Mononuclear cell (primary cell): ENCODE results near the gene SENP1. TPM values are rescaled to one million over a fixed set of nuclear protein-coding genes. Genes with fewer than 3 reads are reported as not detected.

Source experiments
- H3K27me3 ChIP-seq: 2 replicates; pipeline ENCODE4 v1.6.0; 2011; ENCODE audit warnings: low read length, control low read depth; ENCODE audit not compliant: insufficient read depth
- H3K4me1 ChIP-seq: 2 replicates; pipeline ENCODE4 v1.5.1; 2011; ENCODE audit warnings: mild to moderate bottlenecking, low read length, control low read depth; ENCODE audit not compliant: insufficient read depth
- H3K4me3 ChIP-seq: 2 replicates; pipeline ENCODE4 v1.5.1; 2011; ENCODE audit warnings: mild to moderate bottlenecking, low read length, moderate library complexity
- H3K9me3 ChIP-seq: 2 replicates; pipeline ENCODE4 v1.5.1; 2011; ENCODE audit warnings: low read depth, mild to moderate bottlenecking, control low read depth, low read length
- total RNA-seq: library from RNA; depleted of rRNA; stranded (reverse); fragments of >200 nt; gene quantifications from one replicate; pipeline ENCODE4 v1.2.3, GENCODE V29; 2012

SENP1 gene
- total RNA-seq, 1 donor: 52.9 TPM

DNA sequence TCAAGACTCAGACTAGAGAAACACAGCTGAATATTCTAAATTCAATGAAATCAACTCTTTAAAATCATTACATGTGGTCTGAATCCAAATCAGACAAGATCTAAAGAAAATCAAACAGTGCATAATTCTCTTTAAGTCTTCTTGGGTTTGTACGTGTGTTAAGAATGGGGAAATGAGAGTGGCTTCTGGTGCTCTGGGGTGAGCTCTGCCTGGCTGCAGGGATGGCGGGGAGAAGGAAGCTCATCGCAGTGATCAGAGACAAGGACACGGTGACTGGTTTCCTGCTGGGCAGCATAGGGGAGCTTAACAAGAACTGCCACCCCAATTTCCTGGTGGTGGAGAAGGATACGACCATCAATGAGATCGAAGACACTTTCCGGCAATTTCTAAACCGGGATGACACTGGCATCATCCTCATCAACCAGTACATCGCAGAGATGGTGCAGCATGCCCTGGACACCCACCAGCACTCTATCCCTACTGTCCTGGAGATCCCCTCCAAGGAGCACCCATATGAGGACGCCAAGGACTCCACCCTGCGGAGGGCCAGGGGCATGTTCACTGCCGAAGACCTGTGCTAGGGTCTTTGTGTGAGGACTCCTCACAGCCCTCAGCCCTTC lies 20.9 kb downstream of the SENP1 start:
- no peaks in the 10 kb centered on the region for H3K4me1 ChIP-seq
- H3K9me3 ChIP-seq: no peaks in the 10 kb centered on the region
- no peak overlapping the region for H3K4me3 ChIP-seq
- no peaks in the 10 kb centered on the region for H3K27me3 ChIP-seq

DNA sequence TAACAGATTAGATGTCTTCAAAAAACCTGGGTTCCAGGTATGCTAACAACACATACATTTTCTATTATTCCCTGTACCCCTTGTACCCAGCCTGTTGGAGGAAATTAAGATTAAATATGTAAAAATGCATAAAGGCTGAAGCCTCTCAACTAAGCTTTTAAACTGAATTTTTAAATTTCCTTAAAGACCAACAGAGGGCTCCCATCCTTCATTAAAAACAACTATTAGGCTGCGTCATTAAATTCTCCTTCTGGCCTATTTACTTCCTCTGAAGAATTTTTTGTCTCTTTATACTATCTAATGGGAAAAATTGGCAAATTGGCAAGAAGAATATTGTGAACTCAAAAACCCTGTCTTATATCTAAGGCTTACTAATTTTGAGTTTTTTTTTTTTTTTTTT lies 21.8 kb downstream of the SENP1 start:
- no peaks in the 10 kb centered on the region for H3K9me3 ChIP-seq
- no peaks in the 10 kb centered on the region for H3K27me3 ChIP-seq
- no peak overlapping the region for H3K4me3 ChIP-seq
- H3K4me1 ChIP-seq: no peaks in the 10 kb centered on the region

DNA sequence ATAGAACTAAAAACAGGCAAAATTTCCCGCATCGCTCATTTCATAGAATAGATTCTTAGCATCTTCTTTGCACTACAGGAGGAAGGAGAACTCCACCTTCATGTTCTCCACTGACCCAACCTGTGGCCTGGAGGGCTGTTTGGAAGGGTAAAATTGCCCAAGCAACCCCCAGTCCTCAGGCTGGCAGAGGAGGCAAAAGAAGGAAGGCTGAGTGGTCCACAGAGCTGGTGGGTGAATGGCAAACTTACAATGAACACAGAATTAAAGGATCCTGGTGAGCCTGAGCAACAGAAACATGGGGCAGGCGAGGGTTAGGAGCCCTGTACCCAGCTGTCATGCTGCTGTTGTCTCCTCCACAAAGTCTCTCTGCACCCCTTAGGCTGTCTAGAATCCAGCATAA lies 25.1 kb downstream of the SENP1 start:
- Histone ChIP-seq H3K9me3 (no peaks in the 10 kb centered on the region), H3K4me3 (no peak overlapping the region), H3K27me3 (no peaks in the 10 kb centered on the region), H3K4me1 (peaks cover 3% of the 10 kb centered on the region)

DNA sequence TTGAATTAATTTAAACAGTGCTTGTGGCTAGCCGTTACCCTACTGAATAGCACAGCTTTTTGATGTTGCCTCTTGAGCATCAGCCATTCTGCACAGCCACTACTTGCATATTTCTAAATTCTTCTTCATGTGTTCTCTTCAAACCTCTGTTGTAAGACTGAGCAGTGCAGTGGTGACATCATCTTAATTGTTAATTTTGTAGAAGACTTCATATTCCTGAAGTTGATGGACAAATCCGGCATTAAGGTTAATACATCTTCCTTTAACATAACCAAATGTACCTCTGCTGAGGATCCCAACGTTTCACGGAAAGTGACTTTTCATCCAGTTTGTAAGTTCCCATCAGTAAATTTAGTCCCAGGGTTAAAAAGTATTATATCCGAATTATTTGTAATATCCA lies 25.6 kb downstream of the SENP1 start:
- H3K4me3 ChIP-seq: no peak overlapping the region

DNA sequence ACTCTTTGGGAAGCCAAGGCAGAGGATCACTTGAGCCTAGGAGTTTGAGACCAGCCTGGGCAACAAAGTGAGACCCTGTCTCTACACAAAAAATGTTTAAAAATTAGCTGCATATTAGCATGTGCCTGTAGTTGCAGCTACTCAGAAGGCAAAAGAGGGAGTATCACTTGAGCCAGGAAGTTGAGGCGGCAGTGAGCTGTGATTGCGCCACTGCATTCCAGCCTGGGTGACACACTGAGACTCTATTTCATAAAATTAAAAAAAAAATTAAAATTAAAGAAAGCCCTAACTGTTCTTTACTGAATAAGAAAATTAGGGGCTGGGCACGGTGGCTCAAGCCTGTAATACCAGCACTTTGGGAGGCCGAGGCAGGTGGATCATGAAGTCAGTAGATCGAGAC lies 27.0 kb downstream of the SENP1 start:
- Histone ChIP-seq H3K9me3 (no peaks in the 10 kb centered on the region), H3K27me3 (no peaks in the 10 kb centered on the region), H3K4me3 (no peak overlapping the region), H3K4me1 (peaks cover 3% of the 10 kb centered on the region)

More for the DNA sequence above, 25.6 kb downstream of the SENP1 start:
- no peaks in the 10 kb centered on the region for H3K27me3 ChIP-seq
- H3K9me3 ChIP-seq: no peaks in the 10 kb centered on the region
- H3K4me1 ChIP-seq: peaks cover 3% of the 10 kb centered on the region

DNA sequence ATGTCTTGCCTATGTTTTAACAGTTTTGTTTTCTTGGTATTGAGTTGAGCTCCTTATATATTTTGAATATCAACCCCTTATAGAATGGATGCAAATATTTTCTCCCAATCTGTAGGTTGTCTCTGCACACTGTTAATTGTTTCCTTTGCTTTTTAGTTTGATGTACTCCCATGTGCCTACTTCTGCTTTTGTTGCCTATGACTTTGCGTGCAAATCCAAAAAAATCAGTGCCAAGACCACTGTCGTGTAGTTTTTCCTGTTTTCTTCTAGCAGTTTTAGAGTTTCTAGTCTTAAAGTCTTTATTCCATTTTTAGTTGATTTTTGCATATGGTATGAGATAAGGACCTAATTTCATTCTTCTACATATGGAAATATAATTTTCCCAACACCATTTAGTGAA lies 28.8 kb downstream of the SENP1 start:
- Histone ChIP-seq H3K4me1 (peaks cover 3% of the 10 kb centered on the region), H3K27me3 (no peaks in the 10 kb centered on the region), H3K4me3 (no peak overlapping the region), H3K9me3 (no peaks in the 10 kb centered on the region)

DNA sequence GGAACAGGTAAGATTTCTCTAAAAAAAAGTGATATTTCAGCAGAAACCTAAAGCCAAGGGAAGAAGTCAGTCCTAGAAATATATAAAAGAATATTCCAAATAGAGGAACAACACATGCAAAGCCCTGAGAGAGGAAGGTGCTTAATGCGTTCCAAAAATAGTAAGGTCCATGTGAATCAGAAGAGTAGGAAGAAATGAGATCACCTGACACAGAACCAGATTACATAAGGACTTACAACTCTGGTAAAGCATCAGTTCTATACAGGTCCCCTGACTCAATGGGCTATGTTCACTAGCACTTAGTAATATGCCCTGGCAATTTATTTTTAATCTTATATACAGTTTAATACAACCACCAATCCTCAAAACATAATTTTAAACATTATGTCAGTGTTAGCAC lies 30.0 kb downstream of the SENP1 start:
- no peaks in the 10 kb centered on the region for H3K9me3 ChIP-seq

DNA sequence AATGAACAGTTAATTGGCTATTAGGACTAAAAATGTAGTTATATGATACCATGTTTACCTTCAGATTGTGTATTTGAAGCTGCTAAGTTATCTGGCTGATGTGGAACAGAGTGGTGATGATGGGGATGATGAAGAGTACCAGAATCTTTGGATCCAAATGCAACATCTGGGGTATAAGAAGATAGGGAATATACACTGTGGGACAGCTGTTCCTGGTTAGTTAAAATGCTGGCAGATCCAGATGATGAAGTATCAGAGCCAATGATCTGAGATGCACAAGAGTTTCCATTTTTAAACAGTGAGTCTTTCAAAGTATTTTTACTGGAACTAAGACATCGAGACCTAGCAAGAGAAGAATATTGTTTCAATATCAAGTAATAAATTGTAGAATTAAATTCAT lies 31.6 kb downstream of the SENP1 start:
- H3K4me3 ChIP-seq: no peak overlapping the region
- H3K9me3 ChIP-seq: no peaks in the 10 kb centered on the region
- H3K27me3 ChIP-seq: no peaks in the 10 kb centered on the region
- H3K4me1 ChIP-seq: peaks cover 3% of the 10 kb centered on the region

More for the DNA sequence above, 30.0 kb downstream of the SENP1 start:
- peaks cover 3% of the 10 kb centered on the region for H3K4me1 ChIP-seq
- H3K27me3 ChIP-seq: no peaks in the 10 kb centered on the region
- no peak overlapping the region for H3K4me3 ChIP-seq

DNA sequence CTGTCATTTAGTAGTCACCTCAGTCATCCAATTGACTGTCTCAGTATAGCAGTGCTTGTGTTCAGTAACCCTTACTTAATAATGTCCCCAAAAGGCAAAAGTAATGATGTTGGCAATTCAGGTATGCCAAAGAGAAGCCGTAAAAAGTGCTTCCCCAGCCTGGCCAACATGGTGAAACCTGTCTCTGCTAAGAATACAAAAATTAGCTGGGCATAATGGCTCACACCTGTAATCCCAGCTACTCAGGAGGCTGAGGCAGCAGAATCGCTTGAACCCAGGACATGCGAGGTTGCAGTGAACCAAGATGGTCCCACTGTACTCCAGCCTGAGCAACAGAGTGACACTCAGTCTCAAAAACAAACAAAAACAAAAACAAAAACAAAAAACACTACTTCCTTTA lies 33.6 kb downstream of the SENP1 start:
- no peak overlapping the region for H3K4me3 ChIP-seq
- no peaks in the 10 kb centered on the region for H3K27me3 ChIP-seq
- H3K4me1 ChIP-seq: no peaks in the 10 kb centered on the region
- no peaks in the 10 kb centered on the region for H3K9me3 ChIP-seq

DNA sequence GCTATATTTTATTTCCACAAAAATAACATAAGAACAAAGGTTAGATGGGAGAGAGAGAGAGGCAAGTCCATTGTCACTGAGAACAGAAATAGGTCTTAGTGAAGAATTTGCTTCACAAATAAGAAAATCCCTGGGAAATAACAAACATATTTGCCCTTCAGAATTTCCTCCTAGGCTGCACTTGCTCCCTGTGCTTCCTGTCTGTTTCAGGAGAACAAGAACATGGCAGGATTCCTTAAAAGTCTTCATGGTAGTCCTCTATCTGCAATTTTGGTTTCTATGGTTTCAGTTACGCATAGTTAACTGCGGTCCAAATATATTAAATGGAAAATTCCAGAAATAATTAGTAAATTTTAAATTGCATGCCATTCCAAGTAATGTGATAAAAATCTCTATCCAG lies 34.1 kb downstream of the SENP1 start:
- H3K4me3 ChIP-seq: no peak overlapping the region
- no peaks in the 10 kb centered on the region for H3K4me1 ChIP-seq
- H3K9me3 ChIP-seq: no peaks in the 10 kb centered on the region
- H3K27me3 ChIP-seq: no peaks in the 10 kb centered on the region

DNA sequence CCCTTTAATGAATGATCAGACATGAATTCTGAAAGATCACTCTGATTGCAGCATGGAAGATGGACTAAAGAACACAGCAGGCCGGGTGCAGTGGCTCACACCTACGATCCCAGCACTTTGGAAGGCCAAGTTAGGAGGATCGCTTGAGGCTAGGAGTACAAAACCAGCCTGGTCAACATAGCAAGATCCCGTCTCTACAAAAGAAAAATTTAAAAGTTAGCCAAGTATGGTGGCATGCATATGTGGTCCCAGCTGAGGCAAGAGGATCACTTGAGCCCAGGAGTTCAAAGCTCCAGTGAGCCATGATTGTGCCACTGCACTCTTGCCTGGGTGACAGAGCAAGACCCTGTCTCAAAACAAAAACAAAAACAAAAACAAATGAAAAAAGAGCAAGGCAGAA lies 35.1 kb downstream of the SENP1 start:
- Histone ChIP-seq H3K4me3 (no peak overlapping the region), H3K27me3 (no peaks in the 10 kb centered on the region), H3K9me3 (no peaks in the 10 kb centered on the region), H3K4me1 (no peaks in the 10 kb centered on the region)

DNA sequence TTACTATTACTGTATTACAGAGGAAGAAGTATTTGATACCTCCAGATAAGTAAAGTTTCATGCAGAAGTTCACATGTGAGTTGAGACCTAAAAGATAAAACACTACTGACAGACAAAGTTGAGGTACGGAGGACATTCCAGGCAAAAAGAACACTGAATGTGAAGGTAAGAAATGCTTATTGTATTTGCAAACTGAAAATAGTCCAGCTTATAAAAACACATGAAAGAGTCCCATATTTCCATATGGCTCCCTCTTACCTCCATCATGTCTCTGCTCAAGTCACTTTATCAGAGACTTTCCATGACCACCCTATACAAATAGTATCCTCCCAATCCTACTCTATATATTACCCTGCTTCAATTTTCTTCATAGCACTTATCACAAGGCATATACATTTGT lies 35.8 kb downstream of the SENP1 start:
- Histone ChIP-seq H3K4me3 (no peak overlapping the region), H3K4me1 (no peaks in the 10 kb centered on the region), H3K27me3 (no peaks in the 10 kb centered on the region), H3K9me3 (no peaks in the 10 kb centered on the region)

DNA sequence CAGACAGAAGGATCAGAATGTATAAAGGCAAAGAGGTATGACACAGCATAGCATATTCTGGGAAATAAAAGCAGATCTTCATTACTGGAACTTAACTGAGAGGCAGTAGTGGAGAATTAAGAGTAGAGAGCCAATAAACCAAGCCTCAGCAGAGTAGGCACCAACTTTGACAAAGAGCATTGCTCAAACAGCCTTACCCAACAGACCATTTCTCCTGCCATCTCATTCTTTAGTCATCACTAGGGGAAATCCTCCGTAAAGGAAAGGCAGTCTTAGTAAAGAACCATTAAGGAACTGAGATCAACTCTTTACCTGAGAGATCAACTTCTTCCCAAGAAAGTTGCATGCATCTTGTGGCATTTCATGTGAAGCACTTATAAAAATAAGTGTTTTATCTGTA lies 36.6 kb downstream of the SENP1 start:
- Histone ChIP-seq H3K4me1 (no peaks in the 10 kb centered on the region), H3K27me3 (no peaks in the 10 kb centered on the region), H3K9me3 (no peaks in the 10 kb centered on the region), H3K4me3 (no peak overlapping the region)

DNA sequence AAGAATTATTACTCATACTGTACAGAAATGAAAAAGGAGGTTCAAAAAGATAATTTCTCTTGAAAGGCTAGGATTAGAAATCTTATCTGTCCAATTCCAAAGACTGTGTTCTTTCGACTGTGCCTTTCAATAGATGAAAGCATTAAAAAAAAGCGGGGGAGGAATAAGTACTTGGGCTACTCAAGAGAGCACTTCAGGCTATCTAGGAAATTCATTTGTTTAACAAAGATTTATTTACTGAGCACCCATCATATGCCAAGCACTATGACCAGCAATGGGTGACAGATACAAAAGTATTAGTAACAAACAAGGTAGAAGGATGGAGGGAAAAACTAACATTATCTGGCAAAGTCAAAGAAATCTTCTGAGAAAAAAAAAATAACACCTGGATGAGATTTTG lies 37.4 kb downstream of the SENP1 start:
- Histone ChIP-seq H3K9me3 (no peaks in the 10 kb centered on the region), H3K27me3 (no peaks in the 10 kb centered on the region), H3K4me1 (no peaks in the 10 kb centered on the region), H3K4me3 (no peak overlapping the region)

DNA sequence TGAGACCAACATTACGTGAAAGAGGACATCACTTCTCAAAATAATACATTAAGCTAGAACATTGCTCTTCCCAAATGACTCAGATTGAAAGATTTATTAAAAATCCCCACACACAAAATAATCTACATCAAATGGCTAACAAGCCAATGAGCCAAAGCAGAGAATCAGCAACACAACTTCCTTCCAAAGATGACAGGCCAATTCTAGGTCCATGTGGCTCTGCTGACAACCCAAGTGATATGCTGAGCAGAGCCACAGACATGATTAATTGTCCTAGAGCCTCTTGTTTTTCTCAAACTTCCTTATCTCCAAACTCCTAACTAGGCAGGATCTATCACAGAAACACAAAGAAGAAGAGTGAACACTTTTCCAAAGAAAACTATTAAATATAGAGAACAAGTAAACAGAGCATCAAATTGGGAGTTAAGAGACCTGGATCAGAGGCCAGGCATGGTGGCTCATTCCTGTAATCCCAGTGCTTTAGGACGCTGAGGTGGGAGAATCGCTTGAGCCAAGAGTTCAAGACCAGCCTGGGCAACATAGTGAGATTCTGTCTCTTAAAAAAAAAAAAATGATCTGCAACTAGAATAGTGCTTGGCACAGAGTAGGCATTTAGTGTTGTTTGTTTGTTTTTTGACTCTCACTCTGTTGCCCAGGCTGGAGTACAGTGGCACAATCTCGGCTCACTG lies 38.5 kb downstream of the SENP1 start:
- Histone ChIP-seq H3K4me1 (no peaks in the 10 kb centered on the region), H3K27me3 (no peaks in the 10 kb centered on the region), H3K4me3 (no peak overlapping the region)

DNA sequence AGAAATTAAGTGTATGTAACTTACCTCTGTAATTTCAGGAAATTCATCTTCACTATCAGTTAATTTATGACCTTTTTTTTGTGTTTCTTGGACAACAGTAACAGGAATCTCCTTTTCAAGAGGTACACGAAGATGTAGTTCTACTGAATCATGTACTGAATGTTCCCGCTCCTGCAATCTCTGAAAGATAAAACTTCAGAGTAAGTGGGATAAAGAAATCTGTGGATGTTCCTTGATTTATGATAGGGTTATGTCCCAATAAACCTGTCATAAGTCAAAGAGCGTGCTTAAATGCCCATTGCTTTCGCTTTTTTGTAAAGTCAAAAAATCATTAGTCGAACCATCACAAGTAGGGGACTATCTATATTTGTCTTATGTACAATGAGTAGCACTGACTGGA lies 40.8 kb downstream of the SENP1 start:
- no peak overlapping the region for H3K4me3 ChIP-seq
- H3K4me1 ChIP-seq: no peaks in the 10 kb centered on the region
- H3K9me3 ChIP-seq: no peaks in the 10 kb centered on the region
- H3K27me3 ChIP-seq: no peaks in the 10 kb centered on the region

More for the DNA sequence above, 38.5 kb downstream of the SENP1 start:
- no peaks in the 10 kb centered on the region for H3K9me3 ChIP-seq
